CD8-positive, alpha-beta memory T cell (primary cell): ENCODE data around the gene PCID2. TPM values are rescaled to one million over a fixed set of nuclear protein-coding genes. Genes with fewer than 3 reads are reported as not detected.
A peak's percentile ranks its signal among the peaks of the same experiment; 100 is the strongest.

Source experiments
- CTCF ChIA-PET: fragments of 350-600 bp; sonication (Branson Sonifier 250); formaldehyde crosslinking; loops from one replicate; lab custom pipeline; 2021; ENCODE audit warnings: antibody characterized with exemption; lab: Charles Lee
- POLR2A ChIA-PET: fragments of 350-600 bp; sonication (Branson Sonifier 250); formaldehyde crosslinking; loops from one replicate; lab custom pipeline; 2021; ENCODE audit warnings: antibody characterized with exemption; lab: Charles Lee
- DNase-seq, 5 donors: peaks; one replicate each; pipeline versions ENCODE4 v3.0.0 to v3.0.0-alpha.2; 2020 to 2022; ENCODE audit warnings: mixed read lengths in 1 of 5
- H3K27ac ChIP-seq: one replicate; pipeline ENCODE4 v1.7.0; 2013; ENCODE audit warnings: low read depth, mild to moderate bottlenecking, low read length, moderate library complexity
- H3K27me3 ChIP-seq: 2 replicates; pipeline ENCODE4 v1.7.0; 2013; ENCODE audit warnings: low read length, mild to moderate bottlenecking; ENCODE audit not compliant: insufficient read depth, poor library complexity, severe bottlenecking
- H3K36me3 ChIP-seq: 2 replicates; pipeline ENCODE4 v1.7.0; 2013; ENCODE audit warnings: mild to moderate bottlenecking, low read length, moderate library complexity; ENCODE audit not compliant: insufficient read depth
- H3K4me1 ChIP-seq: 2 replicates; pipeline ENCODE4 v1.7.0; 2013; ENCODE audit warnings: mild to moderate bottlenecking, low read length, moderate library complexity; ENCODE audit not compliant: insufficient read depth
- H3K4me3 ChIP-seq: 2 replicates; pipeline ENCODE4 v1.7.0; 2013; ENCODE audit warnings: mild to moderate bottlenecking, low read length
- H3K9me3 ChIP-seq: 2 replicates; pipeline ENCODE4 v1.7.0; 2013; ENCODE audit warnings: mild to moderate bottlenecking, low read length
- H3K27ac Mint-ChIP-seq, 8 donors: one replicate each; pipeline ENCODE4 v1.8.0; 2020 to 2021; ENCODE audit warnings: mixed read lengths in 8 of 8, mild to moderate bottlenecking in 6 of 8, inconsistent platforms in 3 of 8, moderate library complexity in 3 of 8
- H3K27me3 Mint-ChIP-seq, 2 donors: one replicate each; pipeline ENCODE4 v1.8.0; 2020 to 2021; ENCODE audit warnings: mixed read lengths in 2 of 2, mild to moderate bottlenecking in 1 of 2, moderate library complexity in 1 of 2
- H3K36me3 Mint-ChIP-seq, 3 donors: one replicate each; pipeline ENCODE4 v1.8.0; 2020 to 2021; ENCODE audit warnings: mixed read lengths in 3 of 3, inconsistent platforms in 1 of 3, mild to moderate bottlenecking in 1 of 3
- H3K4me1 Mint-ChIP-seq, 3 donors: one replicate each; pipeline ENCODE4 v1.8.0; 2020 to 2021; ENCODE audit warnings: mixed read lengths in 3 of 3, inconsistent platforms in 1 of 3, mild to moderate bottlenecking in 1 of 3
- H3K4me3 Mint-ChIP-seq, 7 donors: one replicate each; pipeline ENCODE4 v1.8.0; 2020 to 2021; ENCODE audit warnings: mixed read lengths in 7 of 7, mild to moderate bottlenecking in 6 of 7, moderate library complexity in 4 of 7, inconsistent platforms in 2 of 7
- H3K9me3 Mint-ChIP-seq, 5 donors: one replicate each; pipeline ENCODE4 v1.8.0; 2020 to 2022; ENCODE audit warnings: mixed read lengths in 5 of 5, mild to moderate bottlenecking in 3 of 5, moderate library complexity in 2 of 5, inconsistent platforms in 1 of 5
- polyA plus RNA-seq: library from polyadenylated mRNA; unstranded; fragments of 300-500 nt; fragmentation: Illumina TruSeq; gene quantifications from one replicate; pipeline ENCODE4 v1.2.3, GENCODE V29; 2021
- total RNA-seq, 2 experiments: library from RNA; stranded (reverse); gene quantifications; one replicate each; pipeline ENCODE4 v1.2.3, GENCODE V29; 2021

Gene PCID2
- total and polyA plus RNA-seq, 3 experiments from 2014 or later = 60.1 to 90.4 (median 62.3) TPM

DNA sequence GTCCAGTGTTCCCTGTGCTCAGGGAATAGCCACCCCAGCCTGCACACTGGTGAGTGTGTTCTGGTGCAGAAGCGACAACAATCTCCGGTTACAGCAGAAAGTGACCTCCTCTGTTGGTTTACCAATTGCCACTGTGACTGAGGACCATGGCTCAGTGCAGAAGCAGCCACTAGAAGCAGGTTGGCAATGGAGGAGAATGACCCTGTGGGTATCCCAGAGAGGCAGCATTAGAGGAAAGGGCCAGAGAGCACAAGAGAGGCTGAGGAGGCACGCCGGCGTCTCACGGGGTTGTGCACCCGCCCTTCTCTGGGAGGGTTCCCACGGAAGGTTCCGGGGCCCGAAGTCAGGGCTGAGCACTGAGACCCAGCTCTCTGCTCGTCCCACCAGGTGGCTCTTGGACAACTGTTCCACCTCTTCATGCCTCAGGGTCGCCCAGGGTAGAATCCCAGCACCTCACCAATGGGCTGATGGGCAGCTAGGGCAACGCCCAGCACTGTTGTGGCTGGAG lies 36.0 kb downstream of the PCID2 start:
- no peak overlapping the region for H3K4me3 Mint-ChIP-seq
- Histone ChIP-seq H3K27me3 (no peaks in the 10 kb centered on the region), H3K4me3 (no peak overlapping the region), H3K4me1 (peaks cover 18% of the 10 kb centered on the region), H3K36me3 (no peaks in the 10 kb centered on the region), H3K9me3 (no peaks in the 10 kb centered on the region), H3K27ac (no peak overlapping the region)
- POLR2A ChIA-PET = no interaction called here
- no peak for DNase-seq
- H3K4me1 Mint-ChIP-seq = peaks cover 30 to 49% (median 34%) of the 10 kb centered on the region in 3 donors
- no peaks in the 10 kb centered on the region for H3K27me3 Mint-ChIP-seq
- H3K9me3 Mint-ChIP-seq = peaks cover 2 to 9% (median 4%) of the 10 kb centered on the region in 5 donors
- peak overlapping the region in 2 of 8 donors; percentile 87 to 95 for H3K27ac Mint-ChIP-seq
- CTCF ChIA-PET = no interaction called here
- peaks cover 15 to 60% (median 29%) of the 10 kb centered on the region in 3 donors for H3K36me3 Mint-ChIP-seq

DNA sequence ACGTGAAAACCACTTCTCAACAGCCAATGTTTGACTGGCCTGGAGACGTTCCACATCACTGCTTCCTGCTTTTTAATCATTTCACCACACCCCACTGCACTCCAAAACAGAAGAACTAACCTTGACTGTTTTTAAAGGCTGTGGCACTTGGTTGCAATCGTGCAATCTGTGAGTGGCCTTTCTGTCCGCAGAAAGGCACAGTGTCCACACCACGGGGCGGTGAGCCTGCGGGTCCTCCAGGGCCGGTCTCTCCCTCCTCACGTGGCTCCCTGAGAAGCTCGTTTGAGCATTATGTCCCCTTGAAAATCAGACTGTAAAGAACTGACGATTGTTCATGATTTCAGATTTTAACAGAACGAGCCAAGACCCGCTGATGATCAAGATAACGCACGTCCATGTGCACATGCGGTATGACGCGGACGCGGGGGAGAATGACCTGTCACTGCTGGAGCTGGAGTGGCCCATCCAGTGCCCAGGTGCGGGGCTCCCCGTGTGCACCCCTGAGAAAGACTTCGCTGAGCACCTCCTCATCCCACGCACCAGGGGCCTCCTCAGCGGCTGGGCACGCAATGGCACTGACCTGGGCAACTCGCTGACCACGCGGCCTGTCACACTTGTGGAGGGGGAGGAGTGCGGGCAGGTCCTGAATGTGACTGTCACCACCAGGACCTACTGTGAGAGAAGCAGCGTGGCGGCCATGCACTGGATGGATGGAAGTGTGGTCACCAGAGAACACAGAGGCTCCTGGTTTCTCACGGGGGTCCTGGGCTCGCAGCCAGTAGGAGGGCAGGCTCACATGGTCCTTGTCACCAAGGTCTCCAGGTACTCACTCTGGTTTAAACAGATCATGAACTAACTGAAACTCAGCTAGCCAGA lies 37.0 kb downstream of the PCID2 start:
- no peaks in the 10 kb centered on the region for H3K36me3 ChIP-seq
- DNase-seq = no peak
- no peaks in the 10 kb centered on the region for H3K27me3 ChIP-seq
- peaks cover 2 to 11% (median 4%) of the 10 kb centered on the region in 5 donors for H3K9me3 Mint-ChIP-seq
- H3K4me3 ChIP-seq = no peak overlapping the region
- POLR2A ChIA-PET = no interaction called here
- peaks cover 15 to 56% (median 29%) of the 10 kb centered on the region in 3 donors for H3K36me3 Mint-ChIP-seq
- no peak overlapping the region for H3K4me3 Mint-ChIP-seq
- peak overlapping the region in 3 of 8 donors; percentile 20 to 73 (median 63) for H3K27ac Mint-ChIP-seq
- no peak overlapping the region for H3K27ac ChIP-seq
- CTCF ChIA-PET = no interaction called here
- no peaks in the 10 kb centered on the region for H3K9me3 ChIP-seq
- peaks cover 10% of the 10 kb centered on the region for H3K4me1 ChIP-seq
- peaks cover 30 to 49% (median 33%) of the 10 kb centered on the region in 3 donors for H3K4me1 Mint-ChIP-seq
- no peaks in the 10 kb centered on the region for H3K27me3 Mint-ChIP-seq

DNA sequence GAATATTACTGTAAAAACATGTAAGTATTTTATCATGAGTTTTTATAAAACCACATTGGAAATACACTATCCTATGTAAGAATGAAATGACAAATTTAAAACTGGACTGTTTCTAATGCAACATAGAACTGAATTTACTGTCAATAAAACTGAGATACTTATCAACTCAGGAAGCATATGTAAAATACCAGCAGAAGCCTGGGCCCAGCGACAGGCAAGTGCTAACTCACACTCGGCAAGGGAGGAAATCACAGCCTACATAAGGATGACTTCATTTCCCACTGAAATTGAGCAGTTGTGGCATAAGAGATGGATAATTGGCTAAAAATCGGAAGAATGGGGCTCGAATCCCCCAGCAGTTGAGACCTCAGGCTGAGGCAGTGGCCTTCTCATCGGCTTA lies 38.0 kb downstream of the PCID2 start:
- no peak for DNase-seq
- no peak overlapping the region for H3K27ac ChIP-seq
- no peak overlapping the region for H3K4me3 ChIP-seq
- H3K4me1 ChIP-seq = peaks cover under 1% of the 10 kb centered on the region
- Mint-ChIP-seq H3K4me1 (peaks cover 26 to 49% (median 33%) of the 10 kb centered on the region in 3 donors), H3K27me3 (no peaks in the 10 kb centered on the region), H3K9me3 (peaks cover 0 to 7% (median 0%) of the 10 kb centered on the region in 5 donors), H3K4me3 (peak overlapping the region in 1 of 7 donors; percentile 50), H3K27ac (peak overlapping the region in 6 of 8 donors; percentile 16 to 74 (median 46)), H3K36me3 (peaks cover 11 to 49% (median 26%) of the 10 kb centered on the region in 3 donors)
- ChIA-PET CTCF (interaction anchor here (1.3 kb wide), 1 partner anchor 12 kb away, joined by 3 read pairs; the partner anchor contains the start of gene PROZ), POLR2A (no interaction called here)
- H3K9me3 ChIP-seq = no peaks in the 10 kb centered on the region
- H3K27me3 ChIP-seq = no peaks in the 10 kb centered on the region
- no peaks in the 10 kb centered on the region for H3K36me3 ChIP-seq

DNA sequence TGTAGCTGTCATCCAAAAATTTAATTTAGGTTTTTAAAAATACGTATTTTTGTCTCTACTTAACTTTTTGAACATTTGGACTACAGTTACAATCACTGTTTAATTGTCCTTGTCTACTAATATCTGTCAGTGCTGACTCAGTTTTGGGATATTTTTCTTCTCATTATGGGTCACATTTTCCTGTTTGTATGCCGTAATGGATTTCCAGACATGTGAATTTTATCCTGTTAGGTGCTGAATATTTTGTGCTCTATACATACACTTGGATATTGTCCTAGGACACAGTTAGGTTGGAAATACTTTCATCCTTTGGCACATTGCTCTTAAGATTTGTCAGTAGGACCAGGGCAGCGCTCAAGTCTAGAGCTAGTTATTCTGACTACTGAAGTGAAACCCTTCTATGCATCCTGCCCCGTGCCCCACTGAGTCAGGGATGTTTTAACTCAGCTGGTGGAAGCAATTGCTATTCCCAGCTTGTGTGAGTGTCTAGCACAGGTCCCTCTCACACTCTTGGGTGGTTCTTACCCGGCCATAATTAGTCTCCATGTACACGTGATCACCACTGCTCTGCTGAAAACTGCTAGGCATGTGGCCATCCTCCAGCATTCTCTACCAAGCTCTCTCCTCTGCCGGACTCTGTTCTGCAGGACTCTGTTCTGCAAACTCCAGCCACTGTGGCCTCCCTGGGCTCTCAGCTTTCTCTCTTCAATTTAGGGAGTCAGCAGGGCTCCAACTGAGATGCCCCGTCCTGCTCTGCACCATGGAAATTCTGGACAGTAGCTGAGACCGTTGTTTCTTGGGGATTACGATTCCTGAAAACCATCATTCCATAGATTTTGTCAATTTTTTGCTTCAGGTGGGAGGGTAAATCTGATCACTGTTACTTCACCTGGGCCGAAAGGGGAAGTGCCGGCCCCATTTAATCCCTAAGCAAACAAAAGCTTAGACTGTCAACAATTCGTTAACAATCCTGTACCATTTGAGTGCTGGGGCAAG lies 38.9 kb downstream of the PCID2 start:
- POLR2A ChIA-PET = no interaction called here
- DNase-seq = no peak
- Histone ChIP-seq H3K4me1 (no peaks in the 10 kb centered on the region), H3K27me3 (no peaks in the 10 kb centered on the region), H3K9me3 (no peaks in the 10 kb centered on the region), H3K4me3 (no peak overlapping the region), H3K36me3 (no peaks in the 10 kb centered on the region), H3K27ac (no peak overlapping the region)
- Mint-ChIP-seq H3K27me3 (no peaks in the 10 kb centered on the region), H3K36me3 (peaks cover 11 to 43% (median 22%) of the 10 kb centered on the region in 3 donors), H3K4me1 (peaks cover 20 to 51% (median 33%) of the 10 kb centered on the region in 3 donors), H3K27ac (peak overlapping the region in 3 of 8 donors; percentile 47 to 65 (median 47)), H3K4me3 (no peak overlapping the region), H3K9me3 (peaks cover 0 to 7% (median 0%) of the 10 kb centered on the region in 5 donors)
- CTCF ChIA-PET = interaction anchor here (1.3 kb wide), 1 partner anchor 11 kb away, joined by 3 read pairs; the partner anchor contains the start of gene PROZ

GRCh38 chr13:113168211-113168610 lies 40.3 kb downstream of the PCID2 start:
- Histone ChIP-seq H3K27ac (no peak overlapping the region), H3K4me1 (no peaks in the 10 kb centered on the region), H3K9me3 (no peaks in the 10 kb centered on the region), H3K36me3 (no peaks in the 10 kb centered on the region), H3K4me3 (no peak overlapping the region), H3K27me3 (no peaks in the 10 kb centered on the region)
- CTCF ChIA-PET = no interaction called here
- H3K4me1 Mint-ChIP-seq = peaks cover 22 to 55% (median 37%) of the 10 kb centered on the region in 3 donors
- no peaks in the 10 kb centered on the region for H3K27me3 Mint-ChIP-seq
- H3K27ac Mint-ChIP-seq = peak overlapping the region in 3 of 8 donors; percentile 29 to 67 (median 52)
- H3K36me3 Mint-ChIP-seq = peaks cover 11 to 39% (median 20%) of the 10 kb centered on the region in 3 donors
- peaks cover 0 to 7% (median 0%) of the 10 kb centered on the region in 5 donors for H3K9me3 Mint-ChIP-seq
- POLR2A ChIA-PET = no interaction called here
- no peak overlapping the region for H3K4me3 Mint-ChIP-seq
- DNase-seq = no peak

DNA sequence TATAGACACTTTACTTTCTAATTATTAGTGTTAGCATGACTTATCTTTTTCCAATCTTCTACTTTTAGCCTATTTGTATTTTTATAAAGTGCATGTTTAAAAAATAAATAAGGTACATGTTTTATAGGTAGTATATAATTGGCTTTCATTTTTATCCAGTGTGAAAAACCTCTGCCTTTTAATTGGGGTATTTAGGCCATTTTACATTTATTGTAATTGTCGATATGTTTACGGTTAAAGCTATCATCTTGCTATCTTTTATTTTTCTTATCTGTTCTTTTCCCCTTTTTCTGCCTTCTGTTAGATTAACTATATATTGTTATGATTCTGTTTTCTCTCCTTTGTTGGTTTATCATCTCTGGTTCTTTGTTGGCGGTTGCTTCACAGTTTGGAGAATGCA lies 40.9 kb downstream of the PCID2 start:
- H3K9me3 ChIP-seq = no peaks in the 10 kb centered on the region
- H3K4me1 ChIP-seq = no peaks in the 10 kb centered on the region
- H3K27me3 ChIP-seq = no peaks in the 10 kb centered on the region
- ChIA-PET POLR2A (no interaction called here), CTCF (no interaction called here)
- H3K4me3 ChIP-seq = no peak overlapping the region
- H3K4me1 Mint-ChIP-seq = peaks cover 25 to 51% (median 40%) of the 10 kb centered on the region in 3 donors
- H3K27ac Mint-ChIP-seq = peak overlapping the region in 1 of 8 donors; percentile 52
- DNase-seq = no peak
- no peaks in the 10 kb centered on the region for H3K27me3 Mint-ChIP-seq
- no peaks in the 10 kb centered on the region for H3K36me3 ChIP-seq
- H3K4me3 Mint-ChIP-seq = no peak overlapping the region
- no peak overlapping the region for H3K27ac ChIP-seq
- peaks cover 11 to 35% (median 16%) of the 10 kb centered on the region in 3 donors for H3K36me3 Mint-ChIP-seq
- peaks cover 0 to 7% (median 0%) of the 10 kb centered on the region in 5 donors for H3K9me3 Mint-ChIP-seq

DNA sequence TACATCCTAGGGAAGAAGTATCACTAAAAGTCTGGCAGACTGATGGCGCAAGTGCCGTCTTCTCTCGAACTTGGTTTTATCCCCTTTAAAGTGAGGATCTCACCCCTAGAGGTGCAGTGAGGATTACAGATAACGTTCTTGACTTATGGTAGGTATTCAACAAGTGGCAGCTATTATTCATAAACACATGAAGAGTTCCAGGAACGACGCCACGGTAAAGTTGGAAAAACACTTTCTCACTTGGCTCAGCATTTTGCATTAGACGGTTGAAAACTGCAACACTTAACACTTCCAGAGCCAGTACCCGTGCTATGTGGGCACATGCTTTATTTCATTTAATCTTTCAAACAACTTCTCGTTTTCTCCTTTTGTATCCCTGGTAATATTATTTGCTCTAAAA lies 41.3 kb downstream of the PCID2 start:
- H3K4me3 Mint-ChIP-seq = no peak overlapping the region
- Histone ChIP-seq H3K36me3 (no peaks in the 10 kb centered on the region), H3K27me3 (no peaks in the 10 kb centered on the region), H3K4me1 (no peaks in the 10 kb centered on the region), H3K4me3 (no peak overlapping the region), H3K27ac (no peak overlapping the region), H3K9me3 (no peaks in the 10 kb centered on the region)
- DNase-seq = no peak
- H3K27me3 Mint-ChIP-seq = no peaks in the 10 kb centered on the region
- H3K36me3 Mint-ChIP-seq = peaks cover 11 to 31% (median 16%) of the 10 kb centered on the region in 3 donors
- ChIA-PET CTCF (no interaction called here), POLR2A (no interaction called here)
- H3K4me1 Mint-ChIP-seq = peaks cover 25 to 51% (median 40%) of the 10 kb centered on the region in 3 donors
- peaks cover 0 to 7% (median 0%) of the 10 kb centered on the region in 5 donors for H3K9me3 Mint-ChIP-seq
- H3K27ac Mint-ChIP-seq = no peak overlapping the region
